Prostate gland (tissue), 2 donors: ENCODE results near the gene RPS8.

Experiments
- CTCF ChIP-seq, 4 experiments: fragments of 200-600 bp in 2 of 4; fragments of 450-650 bp in 2 of 4; sonication (generic) in 2 of 4; IDR thresholded peaks; 1 replicate in 3 of 4; 2 replicates in 1 of 4; pipeline ENCODE4 v1.5.1; 2016 to 2019; ENCODE audit warnings: antibody characterized with exemption in 4 of 4, mild to moderate bottlenecking in 2 of 4, moderate library complexity in 2 of 4
- POLR2A ChIP-seq: fragments of 450-650 bp; IDR thresholded peaks from one replicate; pipeline ENCODE4 v1.6.1; 2016; ENCODE audit warnings: antibody characterized with exemption, mild to moderate bottlenecking
- POLR2AphosphoS5 ChIP-seq: sonication (generic); formaldehyde crosslinking; IDR thresholded peaks from one replicate; pipeline ENCODE4 v1.6.1; 2017; ENCODE audit warnings: antibody characterized with exemption

GRCh38 chr1:44803062-44803311, 27.6 kb downstream of the RPS8 start:
- TF ChIP-seq CTCF (IDR thresholded peaks at IDR 0.05) (no peak), POLR2A (no peak), POLR2AphosphoS5 (no peak)
